ENCODE measurements around the gene TP73. TPM values are rescaled to one million over a fixed set of nuclear protein-coding genes. Genes with fewer than 3 reads are reported as not detected.

The TP73 gene
- total RNA-seq, 1 experiment from 2014 or later: 10.0 TPM

- no peak overlapping the region for H3K27ac ChIP-seq (ENCODE audit: low read depth, low read length, poor library complexity, severe bottlenecking)
- no peaks in the 10 kb centered on the region for H3K36me3 ChIP-seq (ENCODE audit: insufficient read depth, low read length, poor library complexity, severe bottlenecking)
- no peaks in the 10 kb centered on the region for H3K27me3 ChIP-seq (replicated peaks; ENCODE audit: insufficient read depth, low read depth, low read length, poor library complexity)
- intact Hi-C loops (cut with micrococcal nuclease; ENCODE audit: unreplicated experiment): no loop called here
- H3K9me3 ChIP-seq (ENCODE audit: low read depth, low read length, poor library complexity, severe bottlenecking): no peaks in the 10 kb centered on the region
- no peak overlapping the region for H3K4me3 ChIP-seq (ENCODE audit: low read depth, low read length, poor library complexity, severe bottlenecking)
- no TSS peak for BruUV-seq (replicated peaks)
- no peak for DNase-seq (ENCODE audit: low spot score)
- H3K4me1 ChIP-seq (ENCODE audit: insufficient read depth, low read length, poor library complexity, severe bottlenecking): peaks cover 2% of the 10 kb centered on the region
- TF ChIP-seq EZH2 (IDR thresholded peaks at IDR 0.05; ENCODE audit: borderline replicate concordance, low read depth, low read length, poor library complexity, severe bottlenecking) (no peak), CTCF (conservative IDR thresholded peaks at IDR 0.05; ENCODE audit: low read depth, low read length) (no peak)
- ChIA-PET POLR2A (ENCODE audit: low non-redundant PET) (no interaction called here), CTCF (interaction anchor here (0.7 kb wide), 1 partner anchor 13 kb away, joined by 3 read pairs; no protein-coding TSS in a partner anchor)
Measured at GRCh38 chr1:3711780-3712451, 59.6 kb downstream of the TP73 start.

GRCh38 chr1:3712573-3713535 lies 60.5 kb downstream of the TP73 start:
- Histone ChIP-seq H3K27ac (ENCODE audit: low read depth, low read length, poor library complexity, severe bottlenecking) (no peak overlapping the region), H3K4me3 (ENCODE audit: low read depth, low read length, poor library complexity, severe bottlenecking) (no peak overlapping the region), H3K4me1 (ENCODE audit: insufficient read depth, low read length, poor library complexity, severe bottlenecking) (peaks cover 12% of the 10 kb centered on the region), H3K9me3 (ENCODE audit: low read depth, low read length, poor library complexity, severe bottlenecking) (no peaks in the 10 kb centered on the region), H3K27me3 (replicated peaks; ENCODE audit: insufficient read depth, low read depth, low read length, poor library complexity) (no peaks in the 10 kb centered on the region), H3K36me3 (ENCODE audit: insufficient read depth, low read length, poor library complexity, severe bottlenecking) (no peaks in the 10 kb centered on the region)
- ChIA-PET POLR2A (ENCODE audit: low non-redundant PET) (no interaction called here), CTCF (no interaction called here)
- BruUV-seq (replicated peaks): no TSS peak
- TF ChIP-seq CTCF (conservative IDR thresholded peaks at IDR 0.05; ENCODE audit: low read depth, low read length) (no peak), EZH2 (IDR thresholded peaks at IDR 0.05; ENCODE audit: borderline replicate concordance, low read depth, low read length, poor library complexity, severe bottlenecking) (no peak)
- intact Hi-C loops (cut with micrococcal nuclease; ENCODE audit: unreplicated experiment): no loop called here
- DNase-seq (ENCODE audit: low spot score): no peak

GRCh38 chr1:3713840-3714239 lies 61.5 kb downstream of the TP73 start:
- DNase-seq (ENCODE audit: low spot score): no peak
- no peak for TF ChIP-seq EZH2 (IDR thresholded peaks at IDR 0.05; ENCODE audit: borderline replicate concordance, low read depth, low read length, poor library complexity, severe bottlenecking)
- no peak for TF ChIP-seq CTCF (conservative IDR thresholded peaks at IDR 0.05; ENCODE audit: low read depth, low read length)
- H3K27ac ChIP-seq (ENCODE audit: low read depth, low read length, poor library complexity, severe bottlenecking): no peak overlapping the region
- H3K27me3 ChIP-seq (replicated peaks; ENCODE audit: insufficient read depth, low read depth, low read length, poor library complexity): no peaks in the 10 kb centered on the region
- ChIA-PET POLR2A (ENCODE audit: low non-redundant PET) (no interaction called here), CTCF (interaction anchor here (1.1 kb wide), 1 partner anchor 11 kb away, joined by 3 read pairs; no protein-coding TSS in a partner anchor)
- intact Hi-C loops (cut with micrococcal nuclease; ENCODE audit: unreplicated experiment): no loop called here
- H3K9me3 ChIP-seq (ENCODE audit: low read depth, low read length, poor library complexity, severe bottlenecking): no peaks in the 10 kb centered on the region
- H3K4me1 ChIP-seq (ENCODE audit: insufficient read depth, low read length, poor library complexity, severe bottlenecking): peaks cover 13% of the 10 kb centered on the region
- H3K4me3 ChIP-seq (ENCODE audit: low read depth, low read length, poor library complexity, severe bottlenecking): no peak overlapping the region
- no TSS peak for BruUV-seq (replicated peaks)
- H3K36me3 ChIP-seq (ENCODE audit: insufficient read depth, low read length, poor library complexity, severe bottlenecking): no peaks in the 10 kb centered on the region

Data from A673 (cell line).